GM12873 (cell line): Measurements from ENCODE around the gene BTBD9.

Source experiments
- CTCF ChIP-seq: IDR thresholded peaks from 2 replicates; pipeline ENCODE4 v1.5.1; 2012; ENCODE audit warnings: low read depth, mild to moderate bottlenecking, moderate library complexity, low read length, control low read depth; ENCODE audit not compliant: insufficient read depth; ENCODE audit errors: missing control alignments

BTBD9 gene

GRCh38 chr6:38270367-38270766 is 369.4 kb downstream of the BTBD9 start:
- no peak for TF ChIP-seq CTCF

- TF ChIP-seq CTCF = no peak
These were observed 370.1 kb downstream of the BTBD9 start for GRCh38 chr6:38269461-38270172.

- TF ChIP-seq CTCF = no peak
These were observed 371.4 kb downstream of the BTBD9 start for GRCh38 chr6:38268342-38268741.

DNA sequence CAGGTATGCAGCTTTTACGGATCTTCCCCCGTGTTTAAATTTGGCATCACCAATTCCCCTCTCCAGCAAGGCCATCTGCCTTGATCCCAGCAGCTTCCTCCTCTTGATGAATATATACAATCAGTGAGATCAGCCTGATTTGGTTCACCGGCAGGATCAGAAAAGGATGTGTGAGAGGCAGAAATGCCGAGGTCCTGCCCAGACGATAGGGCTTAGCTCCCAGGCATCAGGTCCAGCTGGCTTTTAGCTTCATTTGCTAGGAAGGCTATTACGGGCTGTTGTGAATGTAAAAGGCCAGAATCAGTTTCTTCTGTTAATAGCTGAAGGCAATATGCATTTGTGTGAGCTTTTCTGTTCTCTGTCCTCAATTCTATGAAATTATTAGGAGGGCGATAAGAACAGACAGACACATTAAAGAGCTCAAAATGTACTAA is 372.8 kb downstream of the BTBD9 start:
- TF ChIP-seq CTCF = no peak

DNA sequence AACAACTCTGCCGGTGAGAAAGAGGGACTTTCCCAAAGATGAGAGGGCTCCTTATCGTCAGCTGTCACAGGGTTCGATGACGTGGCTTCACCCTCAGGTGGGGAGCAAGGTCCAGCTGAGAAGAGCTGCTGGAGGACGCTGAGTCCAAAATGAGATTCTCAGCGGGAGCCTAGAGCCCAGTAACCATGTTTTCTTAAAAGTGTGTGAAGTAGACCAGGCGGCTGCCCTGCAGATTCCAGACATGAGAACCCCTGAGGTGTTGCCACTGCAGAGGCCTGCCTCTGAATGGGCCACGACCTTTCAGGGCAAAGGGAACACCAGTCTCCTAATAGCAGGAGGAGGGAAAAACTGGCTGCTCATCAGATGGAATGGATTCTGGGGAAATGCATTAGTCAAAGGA is 375.1 kb downstream of the BTBD9 start:
- TF ChIP-seq CTCF = no peak

- TF ChIP-seq CTCF = no peak
These were observed 377.1 kb downstream of the BTBD9 start for GRCh38 chr6:38262609-38263008.

- no peak for TF ChIP-seq CTCF
These were observed 377.7 kb downstream of the BTBD9 start for GRCh38 chr6:38262026-38262425.

DNA sequence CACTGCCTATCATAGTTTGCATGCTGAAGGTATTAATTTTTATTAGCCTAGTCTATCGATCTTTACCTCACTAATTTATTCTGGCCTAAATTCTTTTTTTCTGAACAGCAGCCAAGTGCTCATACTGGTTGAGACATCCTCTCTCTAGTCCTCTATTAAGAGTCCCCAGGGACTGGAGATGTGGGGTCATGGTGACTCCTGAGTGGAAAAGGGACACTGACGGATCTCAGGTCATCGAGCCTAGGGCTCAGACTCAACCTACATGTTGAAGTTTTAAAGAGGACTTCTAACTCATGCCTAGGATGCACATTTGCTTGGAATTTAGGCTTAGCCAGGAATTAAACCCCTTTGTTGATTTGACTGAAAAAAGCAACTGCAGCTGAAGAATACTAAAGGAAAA is 378.1 kb downstream of the BTBD9 start:
- no peak for TF ChIP-seq CTCF
